Neural progenitor cell (in vitro differentiated cells): ENCODE results near the gene RFPL3. TPM values are rescaled to one million over a fixed set of nuclear protein-coding genes. Genes with fewer than 3 reads are reported as not detected.
A peak's percentile ranks its signal among the peaks of the same experiment; 100 is the strongest.

Experiments
- DNase-seq: peaks from one replicate; pipeline ENCODE4 v3.0.0-alpha.2; 2016; ENCODE audit warnings: low spot score
- H2AFZ ChIP-seq: fragments of 200-600 bp; sonication (generic); replicated peaks from 2 replicates; pipeline ENCODE4 v1.6.1; 2016; ENCODE audit warnings: antibody characterized with exemption
- H3F3A ChIP-seq: fragments of 200-600 bp; sonication (generic); 2 replicates; pipeline ENCODE4 v1.6.1; 2016; ENCODE audit warnings: antibody characterized with exemption, low read depth
- H3K27ac ChIP-seq: fragments of 200-600 bp; sonication (generic); 2 replicates; pipeline ENCODE4 v1.5.1; 2016; ENCODE audit warnings: mild to moderate bottlenecking
- H3K27me3 ChIP-seq: fragments of 200-600 bp; sonication (generic); 2 replicates; pipeline ENCODE4 v1.6.1; 2016; ENCODE audit warnings: mild to moderate bottlenecking, moderate library complexity
- H3K36me3 ChIP-seq: fragments of 200-600 bp; sonication (generic); 2 replicates; pipeline ENCODE4 v1.5.1; 2016
- H3K4me1 ChIP-seq: fragments of 200-600 bp; sonication (generic); 2 replicates; pipeline ENCODE4 v1.6.1; 2016; ENCODE audit warnings: mixed run types
- H3K4me2 ChIP-seq: fragments of 200-600 bp; sonication (generic); 2 replicates; pipeline ENCODE4 v1.6.1; 2016
- H3K4me3 ChIP-seq: fragments of 200-600 bp; sonication (generic); 2 replicates; pipeline ENCODE4 v1.5.1; 2016
- H3K79me2 ChIP-seq: fragments of 200-600 bp; sonication (generic); 2 replicates; pipeline ENCODE4 v1.6.1; 2016; ENCODE audit warnings: low read depth
- H3K9ac ChIP-seq: fragments of 200-600 bp; sonication (generic); 2 replicates; pipeline ENCODE4 v1.6.1; 2016
- H3K9me3 ChIP-seq: fragments of 200-600 bp; sonication (generic); 2 replicates; pipeline ENCODE4 v1.5.1; 2016; ENCODE audit warnings: low read depth
- H4K20me1 ChIP-seq: fragments of 200-600 bp; sonication (generic); 2 replicates; pipeline ENCODE4 v1.6.1; 2016; ENCODE audit warnings: low read depth
- H3K27ac Mint-ChIP-seq: 3 replicates; pipeline ENCODE4 v1.8.0; 2021; ENCODE audit warnings: mixed read lengths
- H3K27me3 Mint-ChIP-seq: 2 replicates; pipeline ENCODE4 v1.8.0; 2022; ENCODE audit warnings: low read depth, mild to moderate bottlenecking, inconsistent platforms, moderate library complexity, mixed read lengths; ENCODE audit not compliant: insufficient read depth
- H3K36me3 Mint-ChIP-seq: 3 replicates; pipeline ENCODE4 v1.8.0; 2021; ENCODE audit warnings: mixed read lengths
- H3K4me1 Mint-ChIP-seq: 3 replicates; pipeline ENCODE4 v1.8.0; 2021; ENCODE audit warnings: mixed read lengths
- H3K4me3 Mint-ChIP-seq: 3 replicates; pipeline ENCODE4 v1.8.0; 2021; ENCODE audit warnings: mild to moderate bottlenecking, moderate library complexity, mixed read lengths
- H3K9me3 Mint-ChIP-seq: 3 replicates; pipeline ENCODE4 v1.8.0; 2020; ENCODE audit warnings: mixed read lengths
- EZH2 ChIP-seq: fragments of 200-600 bp; sonication (generic); IDR thresholded peaks from 2 replicates; pipeline ENCODE4 v1.6.1; 2017; ENCODE audit warnings: antibody characterized with exemption, mild to moderate bottlenecking, moderate library complexity
- EZH2phosphoT487 ChIP-seq: fragments of 200-600 bp; sonication (generic); IDR thresholded peaks from 2 replicates; pipeline ENCODE4 v1.6.1; 2017; ENCODE audit warnings: antibody characterized with exemption
- total RNA-seq: library from RNA; depleted of rRNA; stranded (reverse); fragments of >200 nt; gene quantifications from 2 replicates; pipeline ENCODE4 v1.2.3, GENCODE V29; 2015; ENCODE audit warnings: low replicate concordance
- TF ChIP-seq, protein P1 (sequence below): fragments of 200-600 bp; sonication (generic); IDR thresholded peaks from 2 replicates; pipeline ENCODE4 v1.5.1; 2017; ENCODE audit warnings: antibody characterized with exemption, mild to moderate bottlenecking

The RFPL3 gene
- total RNA-seq, 1 donor from 2014 or later, result not detected

DNA sequence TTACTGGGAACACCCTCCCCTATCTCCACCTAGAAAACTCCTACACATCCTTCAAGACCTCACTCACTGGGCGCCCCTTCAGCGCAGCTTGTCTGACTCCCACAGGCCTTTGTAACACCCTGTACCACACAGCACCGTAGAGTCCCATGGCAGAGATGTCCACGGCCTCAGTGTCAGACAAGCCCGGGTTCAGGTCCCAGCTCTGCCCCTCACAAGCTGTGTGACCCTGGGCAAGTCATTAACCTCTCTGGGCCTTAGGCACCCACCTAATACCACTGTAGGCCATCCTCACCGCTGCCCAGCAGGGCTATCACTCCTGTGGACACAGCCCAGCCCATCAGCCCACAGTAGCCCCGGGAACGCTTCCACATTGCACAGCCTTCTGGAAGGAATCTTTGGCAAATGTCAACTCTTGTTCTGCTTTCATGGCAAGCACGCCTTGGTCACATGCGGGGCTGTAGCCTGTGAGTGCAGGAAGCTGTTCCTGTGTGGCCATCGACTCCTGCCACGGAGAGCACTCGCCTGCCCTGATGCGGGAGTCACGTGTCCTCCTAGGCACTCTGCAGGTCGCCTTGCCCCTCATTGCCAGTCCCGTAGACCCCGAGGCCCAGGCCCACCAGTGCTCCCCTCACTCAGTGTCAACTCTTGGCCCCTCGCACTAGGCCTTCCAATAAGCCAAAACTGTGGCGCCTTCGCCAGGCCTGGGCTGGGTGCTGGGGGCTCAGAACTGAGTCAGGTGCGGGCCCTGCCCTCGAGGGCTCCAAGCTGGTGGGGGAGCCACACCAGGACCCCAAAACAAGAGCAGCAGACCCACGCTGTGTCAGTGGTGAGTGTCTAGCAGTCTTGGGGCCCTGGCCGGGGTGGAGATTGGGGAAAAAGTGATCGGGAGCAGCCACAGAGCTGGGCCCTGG is 32.9 kb upstream of the RFPL3 start:
- no peaks in the 10 kb centered on the region for H3K79me2 ChIP-seq
- no peak overlapping the region for H3K9ac ChIP-seq
- no peaks in the 10 kb centered on the region for H3K36me3 ChIP-seq
- H3K4me3 Mint-ChIP-seq, result peak overlapping the region; percentile 6
- no peak for DNase-seq
- H3K27me3 Mint-ChIP-seq, result peaks cover 7% of the 10 kb centered on the region
- H3K27ac Mint-ChIP-seq, result peak overlapping the region; percentile 31
- H3K9me3 ChIP-seq, result no peaks in the 10 kb centered on the region
- no peak overlapping the region for H3K4me3 ChIP-seq
- no peaks in the 10 kb centered on the region for H3K27me3 ChIP-seq
- peaks cover 25% of the 10 kb centered on the region for H3K4me1 Mint-ChIP-seq
- H3K9me3 Mint-ChIP-seq, result peaks cover 2% of the 10 kb centered on the region
- H3F3A ChIP-seq, result peaks cover 9% of the 10 kb centered on the region
- H3K36me3 Mint-ChIP-seq, result no peaks in the 10 kb centered on the region
- no peak overlapping the region for H3K4me2 ChIP-seq
- TF ChIP-seq EZH2phosphoT487 (no peak), EZH2 (no peak)
- TF ChIP-seq, protein P1, sequence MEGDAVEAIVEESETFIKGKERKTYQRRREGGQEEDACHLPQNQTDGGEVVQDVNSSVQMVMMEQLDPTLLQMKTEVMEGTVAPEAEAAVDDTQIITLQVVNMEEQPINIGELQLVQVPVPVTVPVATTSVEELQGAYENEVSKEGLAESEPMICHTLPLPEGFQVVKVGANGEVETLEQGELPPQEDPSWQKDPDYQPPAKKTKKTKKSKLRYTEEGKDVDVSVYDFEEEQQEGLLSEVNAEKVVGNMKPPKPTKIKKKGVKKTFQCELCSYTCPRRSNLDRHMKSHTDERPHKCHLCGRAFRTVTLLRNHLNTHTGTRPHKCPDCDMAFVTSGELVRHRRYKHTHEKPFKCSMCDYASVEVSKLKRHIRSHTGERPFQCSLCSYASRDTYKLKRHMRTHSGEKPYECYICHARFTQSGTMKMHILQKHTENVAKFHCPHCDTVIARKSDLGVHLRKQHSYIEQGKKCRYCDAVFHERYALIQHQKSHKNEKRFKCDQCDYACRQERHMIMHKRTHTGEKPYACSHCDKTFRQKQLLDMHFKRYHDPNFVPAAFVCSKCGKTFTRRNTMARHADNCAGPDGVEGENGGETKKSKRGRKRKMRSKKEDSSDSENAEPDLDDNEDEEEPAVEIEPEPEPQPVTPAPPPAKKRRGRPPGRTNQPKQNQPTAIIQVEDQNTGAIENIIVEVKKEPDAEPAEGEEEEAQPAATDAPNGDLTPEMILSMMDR, result no peak
- H3K4me1 ChIP-seq, result peaks cover 12% of the 10 kb centered on the region
- H2AFZ ChIP-seq, result no peak overlapping the region
- no peaks in the 10 kb centered on the region for H4K20me1 ChIP-seq
- H3K27ac ChIP-seq, result no peak overlapping the region

DNA sequence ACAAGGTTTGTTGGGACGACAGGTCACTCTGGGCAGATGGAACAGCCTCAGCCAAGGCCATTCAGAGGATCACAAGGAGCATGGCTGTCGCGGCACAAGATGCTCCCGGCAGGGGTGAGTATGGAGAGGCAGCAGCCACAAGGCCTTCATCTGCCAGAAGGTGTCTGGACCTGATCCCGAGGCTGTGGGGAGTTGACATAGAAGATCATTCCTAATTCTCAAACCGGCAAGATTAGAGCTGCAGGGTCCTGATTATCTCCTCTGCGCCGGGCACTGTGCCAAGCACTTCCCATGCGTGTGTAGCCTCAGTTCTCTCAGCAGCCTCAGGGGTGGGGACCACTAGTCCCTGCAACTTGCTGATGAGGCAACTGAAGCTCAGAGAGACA is 32.3 kb upstream of the RFPL3 start:
- no peak overlapping the region for H3K27ac ChIP-seq
- H3K9me3 Mint-ChIP-seq, result peaks cover 2% of the 10 kb centered on the region
- H2AFZ ChIP-seq, result no peak overlapping the region
- peak overlapping the region; percentile 31 for H3K27ac Mint-ChIP-seq
- peaks cover 18% of the 10 kb centered on the region for H3K4me1 Mint-ChIP-seq
- H3K36me3 Mint-ChIP-seq, result no peaks in the 10 kb centered on the region
- no peak overlapping the region for H3K4me3 ChIP-seq
- H3K9me3 ChIP-seq, result no peaks in the 10 kb centered on the region
- H3K9ac ChIP-seq, result no peak overlapping the region
- H3F3A ChIP-seq, result peaks cover 3% of the 10 kb centered on the region
- no peak overlapping the region for H3K4me2 ChIP-seq
- no peaks in the 10 kb centered on the region for H4K20me1 ChIP-seq
- no peaks in the 10 kb centered on the region for H3K36me3 ChIP-seq
- DNase-seq, result no peak
- peaks cover 5% of the 10 kb centered on the region for H3K4me1 ChIP-seq
- no peak overlapping the region for H3K4me3 Mint-ChIP-seq
- TF ChIP-seq, protein P1, result no peak
- TF ChIP-seq EZH2phosphoT487 (no peak), EZH2 (no peak)
- H3K79me2 ChIP-seq, result no peaks in the 10 kb centered on the region
- no peaks in the 10 kb centered on the region for H3K27me3 ChIP-seq
- peaks cover 9% of the 10 kb centered on the region for H3K27me3 Mint-ChIP-seq

DNA sequence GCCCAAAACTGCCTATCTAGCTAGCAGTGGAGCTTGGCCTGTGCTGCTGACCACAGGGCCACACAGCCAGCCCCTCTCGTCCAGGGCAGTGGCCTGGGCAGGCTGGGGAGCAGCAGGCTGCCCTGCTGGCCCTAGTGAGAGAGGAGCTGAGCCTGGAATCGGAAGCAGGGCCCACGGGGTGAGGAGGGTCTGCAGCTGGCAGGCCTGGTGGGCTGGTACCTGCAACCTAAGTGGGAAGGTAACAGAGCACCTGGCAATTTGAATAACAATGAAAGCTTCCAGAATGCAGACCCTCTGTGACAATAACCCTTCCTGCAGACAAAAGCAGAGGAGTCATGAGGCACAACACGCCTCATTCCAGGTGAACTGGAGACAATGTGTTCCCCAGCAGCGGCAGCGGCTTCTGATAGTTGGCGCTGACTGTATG is 31.8 kb upstream of the RFPL3 start:
- H2AFZ ChIP-seq, result no peak overlapping the region
- H3K36me3 Mint-ChIP-seq, result no peaks in the 10 kb centered on the region
- no peak for DNase-seq
- H3K9me3 ChIP-seq, result no peaks in the 10 kb centered on the region
- no peak overlapping the region for H3K27ac Mint-ChIP-seq
- H3K27me3 Mint-ChIP-seq, result peaks cover 11% of the 10 kb centered on the region
- no peak overlapping the region for H3K4me2 ChIP-seq
- no peaks in the 10 kb centered on the region for H3K27me3 ChIP-seq
- H3K4me1 ChIP-seq, result peaks cover under 1% of the 10 kb centered on the region
- peaks cover 2% of the 10 kb centered on the region for H3K9me3 Mint-ChIP-seq
- TF ChIP-seq EZH2phosphoT487 (no peak), EZH2 (no peak)
- TF ChIP-seq, protein P1, result no peak
- H3K79me2 ChIP-seq, result no peaks in the 10 kb centered on the region
- H3K9ac ChIP-seq, result no peak overlapping the region
- no peak overlapping the region for H3K4me3 ChIP-seq
- H3F3A ChIP-seq, result no peaks in the 10 kb centered on the region
- no peak overlapping the region for H3K4me3 Mint-ChIP-seq
- H3K27ac ChIP-seq, result no peak overlapping the region
- H3K4me1 Mint-ChIP-seq, result peaks cover 15% of the 10 kb centered on the region
- no peaks in the 10 kb centered on the region for H3K36me3 ChIP-seq
- no peaks in the 10 kb centered on the region for H4K20me1 ChIP-seq
